ENCODE data around the gene SCAPER. TPM values are rescaled to one million over a fixed set of nuclear protein-coding genes. Genes with fewer than 3 reads are reported as not detected.
"Not testable (repeated sequence)": the region's sequence is repeated elsewhere in the genome, so short reads cannot be mapped to it uniquely, and the experiment has no call there.

Gene SCAPER
- total RNA-seq, 1 donor from 2014 or later = 22.8 TPM

DNA sequence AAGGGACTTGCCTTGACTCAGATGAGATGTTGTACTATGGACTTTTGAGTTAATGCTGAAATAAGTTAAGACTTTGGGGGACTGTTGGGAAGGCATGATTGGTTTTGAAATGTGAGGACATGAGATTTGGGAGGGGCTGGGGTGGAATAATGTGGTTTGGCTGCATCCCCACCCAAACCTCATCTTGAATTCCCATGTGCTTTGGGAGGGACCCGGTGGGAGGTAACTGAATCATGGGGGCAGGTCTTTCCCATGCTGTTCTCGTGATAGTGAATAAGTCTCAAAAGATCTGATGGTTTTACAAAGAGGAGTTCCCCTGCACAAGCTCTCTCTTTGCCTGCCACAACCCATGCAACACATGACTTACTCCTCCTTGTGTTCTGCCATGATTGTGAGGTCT lies 474.4 kb downstream of the SCAPER start:
- H3K36me3 Mint-ChIP-seq (ENCODE audit: low read depth); H3K4me1 Mint-ChIP-seq (ENCODE audit: low read depth); H3K27ac Mint-ChIP-seq; intact Hi-C loops (cut with micrococcal nuclease); H3K27me3 Mint-ChIP-seq (ENCODE audit: low read depth); H3K4me3 Mint-ChIP-seq (ENCODE audit: low read depth); DNase-seq (ENCODE audit: low spot score): not testable (repeated sequence)
- peaks cover 12% of the 10 kb centered on the region for H3K9me3 Mint-ChIP-seq

DNA sequence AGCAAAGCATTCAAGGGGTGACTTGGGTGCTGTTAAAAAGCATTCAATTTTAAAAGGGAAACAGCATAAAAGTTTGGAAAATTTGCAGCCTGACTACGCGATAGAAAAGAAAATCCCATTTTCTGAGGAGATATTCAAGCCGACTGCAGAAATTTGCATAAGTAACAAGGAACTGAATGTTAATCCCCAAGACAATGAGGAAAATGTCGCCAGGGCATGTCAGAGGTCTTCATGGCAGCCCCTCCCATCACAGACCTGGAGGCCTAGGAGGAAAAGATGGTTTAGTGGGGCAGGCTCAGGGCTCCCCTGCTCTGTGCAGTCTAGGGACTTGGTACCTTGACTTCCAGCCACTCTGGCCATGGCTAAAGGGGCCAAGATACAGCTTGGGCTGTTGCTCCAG lies 475.5 kb downstream of the SCAPER start:
- intact Hi-C loops (cut with micrococcal nuclease) = no loop called here
- Mint-ChIP-seq H3K27me3 (ENCODE audit: low read depth) (no peaks in the 10 kb centered on the region), H3K36me3 (ENCODE audit: low read depth) (peaks cover 5% of the 10 kb centered on the region), H3K4me3 (ENCODE audit: low read depth) (no peak overlapping the region), H3K27ac (no peak overlapping the region), H3K4me1 (ENCODE audit: low read depth) (peaks cover 3% of the 10 kb centered on the region), H3K9me3 (peaks cover 17% of the 10 kb centered on the region)
- DNase-seq (ENCODE audit: low spot score) = no peak

GRCh38 chr15:76426941-76427340 lies 478.2 kb downstream of the SCAPER start:
- Mint-ChIP-seq H3K27ac (no peak overlapping the region), H3K9me3 (peaks cover 17% of the 10 kb centered on the region), H3K27me3 (ENCODE audit: low read depth) (no peaks in the 10 kb centered on the region), H3K4me1 (ENCODE audit: low read depth) (peaks cover 3% of the 10 kb centered on the region), H3K36me3 (ENCODE audit: low read depth) (peaks cover 5% of the 10 kb centered on the region), H3K4me3 (ENCODE audit: low read depth) (no peak overlapping the region)
- intact Hi-C loops (cut with micrococcal nuclease) = no loop called here
- no peak for DNase-seq (ENCODE audit: low spot score)

GRCh38 chr15:76418352-76419140 lies 486.6 kb downstream of the SCAPER start:
- Mint-ChIP-seq H3K27me3 (ENCODE audit: low read depth) (no peaks in the 10 kb centered on the region), H3K9me3 (no peaks in the 10 kb centered on the region), H3K36me3 (ENCODE audit: low read depth) (no peaks in the 10 kb centered on the region), H3K4me1 (ENCODE audit: low read depth) (no peaks in the 10 kb centered on the region), H3K27ac (no peak overlapping the region), H3K4me3 (ENCODE audit: low read depth) (no peak overlapping the region)
- intact Hi-C loops (cut with micrococcal nuclease) = no loop called here
- DNase-seq (ENCODE audit: low spot score) = no peak

GRCh38 chr15:76401285-76401684 lies 503.9 kb downstream of the SCAPER start:
- H3K36me3 Mint-ChIP-seq (ENCODE audit: low read depth) = no peaks in the 10 kb centered on the region
- H3K4me3 Mint-ChIP-seq (ENCODE audit: low read depth) = no peak overlapping the region
- H3K9me3 Mint-ChIP-seq = no peaks in the 10 kb centered on the region
- no peaks in the 10 kb centered on the region for H3K4me1 Mint-ChIP-seq (ENCODE audit: low read depth)
- H3K27ac Mint-ChIP-seq = no peak overlapping the region
- intact Hi-C loops (cut with micrococcal nuclease) = no loop called here
- H3K27me3 Mint-ChIP-seq (ENCODE audit: low read depth) = no peaks in the 10 kb centered on the region
- no peak for DNase-seq (ENCODE audit: low spot score)

- Mint-ChIP-seq H3K4me3 (ENCODE audit: low read depth) (no peak overlapping the region), H3K9me3 (no peaks in the 10 kb centered on the region), H3K27ac (no peak overlapping the region), H3K36me3 (ENCODE audit: low read depth) (no peaks in the 10 kb centered on the region), H3K27me3 (ENCODE audit: low read depth) (no peaks in the 10 kb centered on the region), H3K4me1 (ENCODE audit: low read depth) (no peaks in the 10 kb centered on the region)
- intact Hi-C loops (cut with micrococcal nuclease) = no loop called here
- no peak for DNase-seq (ENCODE audit: low spot score)
Measured at GRCh38 chr15:76398317-76399104, 506.6 kb downstream of the SCAPER start.

- Mint-ChIP-seq H3K4me1 (ENCODE audit: low read depth) (no peaks in the 10 kb centered on the region), H3K27ac (no peak overlapping the region), H3K27me3 (ENCODE audit: low read depth) (no peaks in the 10 kb centered on the region), H3K36me3 (ENCODE audit: low read depth) (no peaks in the 10 kb centered on the region), H3K9me3 (no peaks in the 10 kb centered on the region), H3K4me3 (ENCODE audit: low read depth) (no peak overlapping the region)
- DNase-seq (ENCODE audit: low spot score) = no peak
- intact Hi-C loops (cut with micrococcal nuclease) = no loop called here
Measured at GRCh38 chr15:76393614-76394013, 511.5 kb downstream of the SCAPER start.

- no peaks in the 10 kb centered on the region for H3K9me3 Mint-ChIP-seq
- H3K4me1 Mint-ChIP-seq (ENCODE audit: low read depth) = no peaks in the 10 kb centered on the region
- DNase-seq (ENCODE audit: low spot score) = no peak
- no peak overlapping the region for H3K27ac Mint-ChIP-seq
- intact Hi-C loops (cut with micrococcal nuclease) = no loop called here
- H3K36me3 Mint-ChIP-seq (ENCODE audit: low read depth) = no peaks in the 10 kb centered on the region
- no peak overlapping the region for H3K4me3 Mint-ChIP-seq (ENCODE audit: low read depth)
- H3K27me3 Mint-ChIP-seq (ENCODE audit: low read depth) = no peaks in the 10 kb centered on the region
Measured at GRCh38 chr15:76391847-76392246, 513.3 kb downstream of the SCAPER start.

- Mint-ChIP-seq H3K27ac (no peak overlapping the region), H3K27me3 (ENCODE audit: low read depth) (no peaks in the 10 kb centered on the region), H3K4me3 (ENCODE audit: low read depth) (no peak overlapping the region), H3K36me3 (ENCODE audit: low read depth) (no peaks in the 10 kb centered on the region), H3K4me1 (ENCODE audit: low read depth) (no peaks in the 10 kb centered on the region), H3K9me3 (no peaks in the 10 kb centered on the region)
- intact Hi-C loops (cut with micrococcal nuclease) = no loop called here
- DNase-seq (ENCODE audit: low spot score) = no peak
Measured at GRCh38 chr15:76391309-76391708, 513.8 kb downstream of the SCAPER start.

- H3K36me3 Mint-ChIP-seq (ENCODE audit: low read depth) = no peaks in the 10 kb centered on the region
- H3K27me3 Mint-ChIP-seq (ENCODE audit: low read depth) = no peaks in the 10 kb centered on the region
- no peak overlapping the region for H3K27ac Mint-ChIP-seq
- DNase-seq (ENCODE audit: low spot score) = no peak
- intact Hi-C loops (cut with micrococcal nuclease) = no loop called here
- H3K4me1 Mint-ChIP-seq (ENCODE audit: low read depth) = no peaks in the 10 kb centered on the region
- H3K9me3 Mint-ChIP-seq = no peaks in the 10 kb centered on the region
- no peak overlapping the region for H3K4me3 Mint-ChIP-seq (ENCODE audit: low read depth)
Measured at GRCh38 chr15:76390571-76390970, 514.6 kb downstream of the SCAPER start.

GRCh38 chr15:76386926-76387325 lies 518.2 kb downstream of the SCAPER start:
- no peak overlapping the region for H3K27ac Mint-ChIP-seq
- no peak for DNase-seq (ENCODE audit: low spot score)
- no peak overlapping the region for H3K4me3 Mint-ChIP-seq (ENCODE audit: low read depth)
- no peaks in the 10 kb centered on the region for H3K36me3 Mint-ChIP-seq (ENCODE audit: low read depth)
- H3K9me3 Mint-ChIP-seq = no peaks in the 10 kb centered on the region
- peaks cover 1% of the 10 kb centered on the region for H3K4me1 Mint-ChIP-seq (ENCODE audit: low read depth)
- no peaks in the 10 kb centered on the region for H3K27me3 Mint-ChIP-seq (ENCODE audit: low read depth)
- intact Hi-C loops (cut with micrococcal nuclease) = no loop called here

GRCh38 chr15:76386178-76386577 lies 519.0 kb downstream of the SCAPER start:
- DNase-seq (ENCODE audit: low spot score) = no peak
- H3K36me3 Mint-ChIP-seq (ENCODE audit: low read depth) = no peaks in the 10 kb centered on the region
- no peaks in the 10 kb centered on the region for H3K27me3 Mint-ChIP-seq (ENCODE audit: low read depth)
- H3K27ac Mint-ChIP-seq = no peak overlapping the region
- intact Hi-C loops (cut with micrococcal nuclease) = no loop called here
- H3K9me3 Mint-ChIP-seq = no peaks in the 10 kb centered on the region
- peaks cover 1% of the 10 kb centered on the region for H3K4me1 Mint-ChIP-seq (ENCODE audit: low read depth)
- H3K4me3 Mint-ChIP-seq (ENCODE audit: low read depth) = no peak overlapping the region

GRCh38 chr15:76384409-76384808 lies 520.7 kb downstream of the SCAPER start:
- H3K27me3 Mint-ChIP-seq (ENCODE audit: low read depth) = no peaks in the 10 kb centered on the region
- DNase-seq (ENCODE audit: low spot score) = no peak
- H3K27ac Mint-ChIP-seq = no peak overlapping the region
- intact Hi-C loops (cut with micrococcal nuclease) = no loop called here
- no peak overlapping the region for H3K4me3 Mint-ChIP-seq (ENCODE audit: low read depth)
- H3K9me3 Mint-ChIP-seq = no peaks in the 10 kb centered on the region
- peaks cover 1% of the 10 kb centered on the region for H3K4me1 Mint-ChIP-seq (ENCODE audit: low read depth)
- no peaks in the 10 kb centered on the region for H3K36me3 Mint-ChIP-seq (ENCODE audit: low read depth)
